Right lobe of liver (tissue), 4 donors: ENCODE measurements around the gene REXO5.

Experiments used
- CTCF ChIP-seq, 4 donors: fragments of 200-600 bp in 3 of 4; fragments of 450-650 bp in 1 of 4; IDR thresholded peaks; one replicate each; pipeline versions ENCODE4 v1.5.1 to v1.8.0; 2016 to 2022; ENCODE audit warnings: antibody characterized with exemption in 4 of 4, mild to moderate bottlenecking in 2 of 4
- POLR2A ChIP-seq: fragments of 450-650 bp; IDR thresholded peaks from one replicate; pipeline ENCODE4 v1.6.1; 2017; ENCODE audit warnings: antibody characterized with exemption, mild to moderate bottlenecking
- donor health status: DM: no; HTN: no; CAD: no.
- donor health status: DM: no; HTN: no; CAD: no.
- donor health status: DM: no; HTN: yes; CAD: no.

GRCh38 chr16:20883554-20884239 is 77.4 kb downstream of the REXO5 start:
- TF ChIP-seq CTCF (IDR thresholded peaks at IDR 0.05), result no peak
- TF ChIP-seq POLR2A, result no peak
